ENCODE measurements around the gene TSPAN18. TPM values are rescaled to one million over a fixed set of nuclear protein-coding genes. Genes with fewer than 3 reads are reported as not detected.

The TSPAN18 gene
- total RNA-seq, 4 donors from 2014 or later = 31.1 to 74.6 (median 34.7) TPM

GRCh38 chr11:44687388-44687787, 39.4 kb upstream of the TSPAN18 start:
- ATAC-seq = no peak
- Histone ChIP-seq H3K4me1 (no peaks in the 10 kb centered on the region), H3K36me3 (no peaks in the 10 kb centered on the region), H3K27me3 (peaks cover 3% of the 10 kb centered on the region), H3K27ac (no peak overlapping the region), H3K9me3 (no peaks in the 10 kb centered on the region), H3K4me3 (no peak overlapping the region)
- TF ChIP-seq EP300 (IDR thresholded peaks at IDR 0.05) = no peak
- TF ChIP-seq POLR2A (IDR thresholded peaks at IDR 0.05) = no peak
- TF ChIP-seq, protein P1, sequence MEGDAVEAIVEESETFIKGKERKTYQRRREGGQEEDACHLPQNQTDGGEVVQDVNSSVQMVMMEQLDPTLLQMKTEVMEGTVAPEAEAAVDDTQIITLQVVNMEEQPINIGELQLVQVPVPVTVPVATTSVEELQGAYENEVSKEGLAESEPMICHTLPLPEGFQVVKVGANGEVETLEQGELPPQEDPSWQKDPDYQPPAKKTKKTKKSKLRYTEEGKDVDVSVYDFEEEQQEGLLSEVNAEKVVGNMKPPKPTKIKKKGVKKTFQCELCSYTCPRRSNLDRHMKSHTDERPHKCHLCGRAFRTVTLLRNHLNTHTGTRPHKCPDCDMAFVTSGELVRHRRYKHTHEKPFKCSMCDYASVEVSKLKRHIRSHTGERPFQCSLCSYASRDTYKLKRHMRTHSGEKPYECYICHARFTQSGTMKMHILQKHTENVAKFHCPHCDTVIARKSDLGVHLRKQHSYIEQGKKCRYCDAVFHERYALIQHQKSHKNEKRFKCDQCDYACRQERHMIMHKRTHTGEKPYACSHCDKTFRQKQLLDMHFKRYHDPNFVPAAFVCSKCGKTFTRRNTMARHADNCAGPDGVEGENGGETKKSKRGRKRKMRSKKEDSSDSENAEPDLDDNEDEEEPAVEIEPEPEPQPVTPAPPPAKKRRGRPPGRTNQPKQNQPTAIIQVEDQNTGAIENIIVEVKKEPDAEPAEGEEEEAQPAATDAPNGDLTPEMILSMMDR (IDR thresholded peaks at IDR 0.05) = no peak
- TF ChIP-seq POLR2AphosphoS5 (IDR thresholded peaks at IDR 0.05) = no peak
- 77 to 94% methylated on average over 2 to 3 of the region's 4 CpGs for WGBS, 2 donors (ENCODE audit: low coverage in 1 of 2)

DNA sequence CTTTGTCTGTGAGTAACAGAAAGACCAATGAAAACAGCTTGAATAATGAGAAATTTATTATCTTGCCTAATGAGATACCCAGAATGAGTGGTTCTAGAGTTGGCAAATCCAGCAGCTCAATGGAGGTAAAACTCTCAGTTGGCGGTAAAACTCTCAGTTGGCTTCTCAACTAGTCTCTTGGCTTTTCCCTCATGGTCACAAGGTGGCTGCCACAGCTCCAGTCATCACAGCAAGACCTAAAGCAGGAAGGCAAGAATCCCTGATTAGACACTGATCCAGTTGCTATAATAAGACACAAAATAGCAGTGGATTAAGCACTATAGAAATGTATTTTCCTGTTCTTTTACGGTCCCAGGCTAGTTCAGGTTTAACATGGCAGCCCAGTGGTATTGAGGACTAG, 37.5 kb upstream of the TSPAN18 start:
- Histone ChIP-seq H3K27me3 (peaks cover 3% of the 10 kb centered on the region), H3K9me3 (no peaks in the 10 kb centered on the region), H3K4me1 (no peaks in the 10 kb centered on the region), H3K4me3 (no peak overlapping the region), H3K36me3 (no peaks in the 10 kb centered on the region), H3K27ac (no peak overlapping the region)
- 50 to 100% methylated on average over 1 to 2 of the region's 2 CpGs for WGBS, 2 donors (ENCODE audit: low coverage in 1 of 2)
- ATAC-seq = no peak
- TF ChIP-seq EP300 (IDR thresholded peaks at IDR 0.05) (no peak), POLR2A (IDR thresholded peaks at IDR 0.05) (no peak), POLR2AphosphoS5 (IDR thresholded peaks at IDR 0.05) (no peak)
- TF ChIP-seq, protein P1 (IDR thresholded peaks at IDR 0.05) = no peak

- ATAC-seq = no peak
- Histone ChIP-seq H3K9me3 (no peaks in the 10 kb centered on the region), H3K36me3 (no peaks in the 10 kb centered on the region), H3K4me3 (no peak overlapping the region), H3K27me3 (peaks cover 3% of the 10 kb centered on the region), H3K27ac (no peak overlapping the region), H3K4me1 (no peaks in the 10 kb centered on the region)
- 94 to 100% methylated on average over 2 to 3 of the region's 3 CpGs for WGBS, 2 donors (ENCODE audit: low coverage in 1 of 2)
- TF ChIP-seq POLR2A (IDR thresholded peaks at IDR 0.05) = no peak
- TF ChIP-seq, protein P1 (IDR thresholded peaks at IDR 0.05) = no peak
- no peak for TF ChIP-seq EP300 (IDR thresholded peaks at IDR 0.05)
- no peak for TF ChIP-seq POLR2AphosphoS5 (IDR thresholded peaks at IDR 0.05)
Observed at GRCh38 chr11:44690651-44691050, 36.1 kb upstream of the TSPAN18 start.

GRCh38 chr11:44692460-44692859, 34.3 kb upstream of the TSPAN18 start:
- H3K9me3 ChIP-seq = no peaks in the 10 kb centered on the region
- no peak overlapping the region for H3K27ac ChIP-seq
- peaks cover 3% of the 10 kb centered on the region for H3K27me3 ChIP-seq
- TF ChIP-seq EP300 (IDR thresholded peaks at IDR 0.05) = no peak
- TF ChIP-seq POLR2A (IDR thresholded peaks at IDR 0.05) = no peak
- TF ChIP-seq, protein P1 (IDR thresholded peaks at IDR 0.05) = no peak
- TF ChIP-seq POLR2AphosphoS5 (IDR thresholded peaks at IDR 0.05) = no peak
- WGBS, 2 donors (ENCODE audit: low coverage in 1 of 2) = 88% methylated on average over 4 of the region's 10 CpGs; no CpG with 5 or more reads in 1 of the 2 donors
- ATAC-seq = no peak
- no peaks in the 10 kb centered on the region for H3K36me3 ChIP-seq
- H3K4me1 ChIP-seq = no peaks in the 10 kb centered on the region
- no peak overlapping the region for H3K4me3 ChIP-seq

GRCh38 chr11:44693654-44694119, 33.1 kb upstream of the TSPAN18 start:
- Histone ChIP-seq H3K36me3 (no peaks in the 10 kb centered on the region), H3K4me1 (no peaks in the 10 kb centered on the region), H3K27ac (no peak overlapping the region), H3K4me3 (no peak overlapping the region), H3K27me3 (no peaks in the 10 kb centered on the region), H3K9me3 (no peaks in the 10 kb centered on the region)
- WGBS, 2 donors (ENCODE audit: low coverage in 1 of 2) = 100% methylated on average over 1 of the region's 7 CpGs; no CpG with 5 or more reads in 1 of the 2 donors
- TF ChIP-seq EP300 (IDR thresholded peaks at IDR 0.05) = no peak
- TF ChIP-seq, protein P1 (IDR thresholded peaks at IDR 0.05) = no peak
- TF ChIP-seq POLR2A (IDR thresholded peaks at IDR 0.05) = no peak
- TF ChIP-seq POLR2AphosphoS5 (IDR thresholded peaks at IDR 0.05) = no peak
- ATAC-seq = no peak

Measured in gastroesophageal sphincter (tissue), 4 donors.